Astrocyte (in vitro differentiated cells and primary cell): ENCODE results near the gene GPBP1L1. TPM values are rescaled to one million over a fixed set of nuclear protein-coding genes. Genes with fewer than 3 reads are reported as not detected.
"Not testable (repeated sequence)": the region's sequence is repeated elsewhere in the genome, so short reads cannot be mapped to it uniquely, and the experiment has no call there.

ENCODE experiments used
- DNase-seq: peaks from one replicate; pipeline ENCODE4 v3.0.0-alpha.2; 2010; ENCODE audit warnings: low read depth
- FAIRE-seq: peaks from 2 replicates; lab custom pipeline; 2011; peaks lifted over from hg19 to GRCh38; lab: Jason Lieb, UNC
- H2AFZ ChIP-seq: 2 replicates; pipeline ENCODE4 v1.6.0; 2012; ENCODE audit warnings: low read depth, low read length, inconsistent platforms
- H3K27ac ChIP-seq: 2 replicates; pipeline ENCODE4 v1.5.1; 2011; ENCODE audit warnings: low read depth, low read length, inconsistent platforms
- H3K27me3 ChIP-seq: 2 replicates; pipeline ENCODE4 v1.6.0; 2011; ENCODE audit warnings: low read length, inconsistent platforms; ENCODE audit not compliant: insufficient read depth
- H3K36me3 ChIP-seq: 2 replicates; pipeline ENCODE4 v1.5.1; 2011; ENCODE audit warnings: low read length, inconsistent platforms; ENCODE audit not compliant: insufficient read depth
- H3K4me1 ChIP-seq: 2 replicates; pipeline ENCODE4 v1.5.1; 2011; ENCODE audit warnings: low read length, inconsistent platforms; ENCODE audit not compliant: insufficient read depth
- H3K4me2 ChIP-seq: 2 replicates; pipeline ENCODE4 v1.6.0; 2012; ENCODE audit warnings: low read length, inconsistent platforms
- H3K4me3 ChIP-seq: 2 replicates; pipeline ENCODE4 v1.5.1; 2011; ENCODE audit warnings: low read depth, mild to moderate bottlenecking, low read length, inconsistent platforms; ENCODE audit not compliant: insufficient read depth
- H3K79me2 ChIP-seq: 2 replicates; pipeline ENCODE4 v1.6.0; 2012; ENCODE audit warnings: mild to moderate bottlenecking, low read length, inconsistent platforms; ENCODE audit not compliant: insufficient read depth
- H3K9ac ChIP-seq: 2 replicates; pipeline ENCODE4 v1.6.0; 2012; ENCODE audit warnings: mild to moderate bottlenecking, low read length, inconsistent platforms
- H3K9me3 ChIP-seq: 2 replicates; pipeline ENCODE4 v1.5.1; 2012; ENCODE audit warnings: low read depth, mild to moderate bottlenecking, low read length, inconsistent platforms; ENCODE audit not compliant: insufficient read depth
- H4K20me1 ChIP-seq: 2 replicates; pipeline ENCODE4 v1.6.0; 2012; ENCODE audit warnings: low read length, inconsistent platforms; ENCODE audit not compliant: insufficient read depth
- H3K27ac Mint-ChIP-seq: one replicate; pipeline ENCODE4 v1.8.0; 2021; ENCODE audit warnings: mild to moderate bottlenecking, mixed read lengths; ENCODE audit not compliant: unreplicated experiment
- H3K27me3 Mint-ChIP-seq: one replicate; pipeline ENCODE4 v1.8.0; 2021; ENCODE audit warnings: low read depth, mixed read lengths; ENCODE audit not compliant: unreplicated experiment
- H3K36me3 Mint-ChIP-seq: one replicate; pipeline ENCODE4 v1.8.0; 2021; ENCODE audit warnings: low read depth, mixed read lengths; ENCODE audit not compliant: unreplicated experiment
- H3K4me1 Mint-ChIP-seq: one replicate; pipeline ENCODE4 v1.8.0; 2021; ENCODE audit warnings: low read depth, mixed read lengths; ENCODE audit not compliant: unreplicated experiment
- H3K4me3 Mint-ChIP-seq: one replicate; pipeline ENCODE4 v1.8.0; 2021; ENCODE audit warnings: mild to moderate bottlenecking, moderate library complexity, mixed read lengths; ENCODE audit not compliant: unreplicated experiment
- H3K9me3 Mint-ChIP-seq: one replicate; pipeline ENCODE4 v1.8.0; 2021; ENCODE audit warnings: mild to moderate bottlenecking, mixed read lengths; ENCODE audit not compliant: unreplicated experiment
- EZH2 ChIP-seq: IDR thresholded peaks from 2 replicates; pipeline ENCODE4 v1.6.1; 2012; ENCODE audit warnings: mild to moderate bottlenecking, low read length, inconsistent platforms; ENCODE audit not compliant: insufficient read depth
- total RNA-seq: library from RNA; stranded (reverse); gene quantifications from 2 replicates; pipeline ENCODE4 v1.2.1, GENCODE V29; 2021
- TF ChIP-seq, protein P1 (sequence below): IDR thresholded peaks from 2 replicates; pipeline ENCODE4 v1.5.1; 2011; ENCODE audit warnings: low read depth, mild to moderate bottlenecking, inconsistent platforms, low read length, moderate library complexity; ENCODE audit not compliant: insufficient read depth

GPBP1L1 gene
- total RNA-seq, 1 donor from 2014 or later: 116 TPM

DNA sequence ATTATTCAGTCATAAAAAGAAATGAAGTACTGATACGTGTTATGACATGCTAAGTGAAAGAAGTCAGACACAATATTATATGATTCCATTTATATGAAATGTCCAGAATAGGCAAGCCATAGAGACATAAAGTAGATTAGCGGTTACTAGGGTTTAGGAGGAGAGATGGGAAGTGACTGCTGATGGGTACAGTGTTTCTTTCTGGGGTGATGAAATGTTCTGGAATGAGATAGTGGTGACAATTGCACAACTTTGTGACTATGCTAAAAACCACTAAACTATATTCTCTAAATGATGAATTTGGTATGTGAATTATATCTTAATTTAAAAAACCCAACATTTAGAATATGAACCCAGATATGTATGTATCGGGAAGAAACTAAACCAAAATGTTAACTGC, 36.5 kb upstream of the GPBP1L1 start:
- Histone ChIP-seq H3K4me2 (no peak overlapping the region), H3K36me3 (no peaks in the 10 kb centered on the region), H3K79me2 (no peaks in the 10 kb centered on the region), H3K4me1 (no peaks in the 10 kb centered on the region), H3K4me3 (no peak overlapping the region), H3K9me3 (no peaks in the 10 kb centered on the region), H3K27me3 (no peaks in the 10 kb centered on the region), H3K27ac (no peak overlapping the region), H4K20me1 (no peaks in the 10 kb centered on the region), H2AFZ (no peak overlapping the region), H3K9ac (no peak overlapping the region)
- TF ChIP-seq EZH2: no peak
- Mint-ChIP-seq H3K36me3 (peaks cover 5% of the 10 kb centered on the region), H3K27ac (no peak overlapping the region), H3K27me3 (no peaks in the 10 kb centered on the region), H3K4me3 (no peak overlapping the region), H3K4me1 (peaks cover 5% of the 10 kb centered on the region), H3K9me3 (no peaks in the 10 kb centered on the region)
- FAIRE-seq: peak; percentile 20
- peak; percentile 4 for DNase-seq

DNA sequence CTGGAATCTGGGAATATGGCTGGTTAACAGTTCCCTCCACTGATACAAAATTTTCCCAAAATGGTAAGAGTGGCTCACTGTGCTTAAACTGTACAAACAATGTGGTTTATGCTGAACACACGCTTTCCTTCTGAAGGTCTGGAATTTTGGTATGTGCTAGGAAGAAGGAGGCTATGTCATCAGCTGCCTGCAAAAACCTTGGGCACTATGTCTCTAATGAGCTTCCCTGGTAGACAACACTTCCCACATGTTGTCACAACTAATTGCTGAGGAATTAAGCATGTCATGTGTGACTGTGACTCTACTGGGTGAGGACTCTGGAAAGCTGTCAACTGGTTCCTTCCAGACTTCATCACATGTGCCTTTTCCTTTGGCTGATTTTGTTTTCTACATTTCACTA, 34.9 kb upstream of the GPBP1L1 start:
- Histone ChIP-seq H3K4me1 (no peaks in the 10 kb centered on the region), H2AFZ (no peak overlapping the region), H3K36me3 (no peaks in the 10 kb centered on the region), H3K4me2 (no peak overlapping the region), H3K4me3 (no peak overlapping the region), H3K9me3 (no peaks in the 10 kb centered on the region), H3K27ac (no peak overlapping the region), H3K27me3 (no peaks in the 10 kb centered on the region), H3K9ac (no peak overlapping the region), H4K20me1 (no peaks in the 10 kb centered on the region), H3K79me2 (no peaks in the 10 kb centered on the region)
- DNase-seq (peak; percentile 58), FAIRE-seq (peak; percentile 49)
- no peaks in the 10 kb centered on the region for H3K9me3 Mint-ChIP-seq
- peaks cover 5% of the 10 kb centered on the region for H3K36me3 Mint-ChIP-seq
- H3K27me3 Mint-ChIP-seq: no peaks in the 10 kb centered on the region
- H3K4me1 Mint-ChIP-seq: peaks cover 5% of the 10 kb centered on the region
- TF ChIP-seq, protein P1, sequence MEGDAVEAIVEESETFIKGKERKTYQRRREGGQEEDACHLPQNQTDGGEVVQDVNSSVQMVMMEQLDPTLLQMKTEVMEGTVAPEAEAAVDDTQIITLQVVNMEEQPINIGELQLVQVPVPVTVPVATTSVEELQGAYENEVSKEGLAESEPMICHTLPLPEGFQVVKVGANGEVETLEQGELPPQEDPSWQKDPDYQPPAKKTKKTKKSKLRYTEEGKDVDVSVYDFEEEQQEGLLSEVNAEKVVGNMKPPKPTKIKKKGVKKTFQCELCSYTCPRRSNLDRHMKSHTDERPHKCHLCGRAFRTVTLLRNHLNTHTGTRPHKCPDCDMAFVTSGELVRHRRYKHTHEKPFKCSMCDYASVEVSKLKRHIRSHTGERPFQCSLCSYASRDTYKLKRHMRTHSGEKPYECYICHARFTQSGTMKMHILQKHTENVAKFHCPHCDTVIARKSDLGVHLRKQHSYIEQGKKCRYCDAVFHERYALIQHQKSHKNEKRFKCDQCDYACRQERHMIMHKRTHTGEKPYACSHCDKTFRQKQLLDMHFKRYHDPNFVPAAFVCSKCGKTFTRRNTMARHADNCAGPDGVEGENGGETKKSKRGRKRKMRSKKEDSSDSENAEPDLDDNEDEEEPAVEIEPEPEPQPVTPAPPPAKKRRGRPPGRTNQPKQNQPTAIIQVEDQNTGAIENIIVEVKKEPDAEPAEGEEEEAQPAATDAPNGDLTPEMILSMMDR: no peak
- TF ChIP-seq EZH2: no peak
- H3K4me3 Mint-ChIP-seq: no peak overlapping the region
- H3K27ac Mint-ChIP-seq: peak overlapping the region; percentile 76

DNA sequence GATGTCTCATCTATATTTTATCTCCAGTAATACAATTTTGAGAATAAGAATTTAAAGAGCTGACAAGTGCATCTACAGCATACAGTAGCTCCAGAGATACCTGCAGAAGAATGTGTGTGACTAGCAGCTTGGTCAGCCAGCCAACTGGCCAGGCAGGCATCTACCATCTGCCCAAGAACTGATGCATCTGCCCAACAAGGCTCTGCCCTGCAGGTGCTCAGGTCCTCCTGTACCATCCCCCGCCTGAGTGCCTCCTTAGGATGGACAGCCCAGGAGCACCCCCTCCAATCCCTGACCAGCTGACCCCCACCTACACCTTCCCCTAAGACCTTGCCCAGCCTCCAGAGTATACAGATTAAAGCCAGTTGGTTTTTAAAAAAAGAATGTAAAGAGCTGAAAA, 32.0 kb upstream of the GPBP1L1 start:
- no peaks in the 10 kb centered on the region for H3K27me3 Mint-ChIP-seq
- FAIRE-seq: no peak

DNA sequence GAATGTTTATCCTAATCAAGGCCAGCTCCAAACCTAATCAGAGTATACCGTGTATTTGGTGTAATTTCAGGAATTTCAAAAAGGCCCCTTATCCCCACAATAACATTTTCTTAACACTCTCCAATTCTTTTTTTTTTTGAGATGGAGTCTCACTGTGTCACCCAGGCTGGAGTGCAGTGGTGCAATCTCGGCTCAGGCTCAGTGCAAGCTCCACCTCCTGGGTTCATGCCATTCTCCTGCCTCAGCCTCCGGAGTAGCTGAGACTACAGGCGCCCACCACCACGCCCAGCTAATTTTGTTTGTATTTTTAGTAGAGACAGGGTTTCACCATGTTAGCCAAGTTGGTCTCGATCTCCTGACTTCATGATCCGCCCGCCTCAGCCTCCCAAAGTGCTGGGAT, 31.1 kb upstream of the GPBP1L1 start:
- H3K27ac Mint-ChIP-seq, H3K27me3 ChIP-seq, H2AFZ ChIP-seq, H3K4me3 ChIP-seq, H3K9me3 Mint-ChIP-seq, H3K4me1 Mint-ChIP-seq, H4K20me1 ChIP-seq, H3K36me3 Mint-ChIP-seq, FAIRE-seq, H3K4me2 ChIP-seq, H3K27me3 Mint-ChIP-seq, H3K9ac ChIP-seq, H3K4me3 Mint-ChIP-seq, H3K27ac ChIP-seq, H3K36me3 ChIP-seq, H3K79me2 ChIP-seq, H3K9me3 ChIP-seq, DNase-seq, H3K4me1 ChIP-seq: not testable (repeated sequence)

More for the DNA sequence above, 32.0 kb upstream of the GPBP1L1 start:
- Histone ChIP-seq H3K9me3 (no peaks in the 10 kb centered on the region), H3K4me2 (no peak overlapping the region), H3K4me1 (no peaks in the 10 kb centered on the region), H4K20me1 (no peaks in the 10 kb centered on the region), H3K9ac (no peak overlapping the region), H3K36me3 (peaks cover 2% of the 10 kb centered on the region), H3K4me3 (no peak overlapping the region), H3K79me2 (no peaks in the 10 kb centered on the region), H3K27ac (no peak overlapping the region), H2AFZ (no peak overlapping the region), H3K27me3 (no peaks in the 10 kb centered on the region)
- Mint-ChIP-seq H3K27ac (no peak overlapping the region), H3K36me3 (peaks cover 10% of the 10 kb centered on the region), H3K4me1 (peaks cover 5% of the 10 kb centered on the region), H3K4me3 (no peak overlapping the region), H3K9me3 (no peaks in the 10 kb centered on the region)
- no peak for TF ChIP-seq EZH2
- TF ChIP-seq, protein P1: no peak
- no peak for DNase-seq
